Measurements from ENCODE around the gene TMEM242. TPM values are rescaled to one million over a fixed set of nuclear protein-coding genes. Genes with fewer than 3 reads are reported as not detected.

Gene TMEM242
- polyA plus RNA-seq, 1 of the 3 experiments (the other 2 are of a cell fraction), result 7.4 TPM

DNA sequence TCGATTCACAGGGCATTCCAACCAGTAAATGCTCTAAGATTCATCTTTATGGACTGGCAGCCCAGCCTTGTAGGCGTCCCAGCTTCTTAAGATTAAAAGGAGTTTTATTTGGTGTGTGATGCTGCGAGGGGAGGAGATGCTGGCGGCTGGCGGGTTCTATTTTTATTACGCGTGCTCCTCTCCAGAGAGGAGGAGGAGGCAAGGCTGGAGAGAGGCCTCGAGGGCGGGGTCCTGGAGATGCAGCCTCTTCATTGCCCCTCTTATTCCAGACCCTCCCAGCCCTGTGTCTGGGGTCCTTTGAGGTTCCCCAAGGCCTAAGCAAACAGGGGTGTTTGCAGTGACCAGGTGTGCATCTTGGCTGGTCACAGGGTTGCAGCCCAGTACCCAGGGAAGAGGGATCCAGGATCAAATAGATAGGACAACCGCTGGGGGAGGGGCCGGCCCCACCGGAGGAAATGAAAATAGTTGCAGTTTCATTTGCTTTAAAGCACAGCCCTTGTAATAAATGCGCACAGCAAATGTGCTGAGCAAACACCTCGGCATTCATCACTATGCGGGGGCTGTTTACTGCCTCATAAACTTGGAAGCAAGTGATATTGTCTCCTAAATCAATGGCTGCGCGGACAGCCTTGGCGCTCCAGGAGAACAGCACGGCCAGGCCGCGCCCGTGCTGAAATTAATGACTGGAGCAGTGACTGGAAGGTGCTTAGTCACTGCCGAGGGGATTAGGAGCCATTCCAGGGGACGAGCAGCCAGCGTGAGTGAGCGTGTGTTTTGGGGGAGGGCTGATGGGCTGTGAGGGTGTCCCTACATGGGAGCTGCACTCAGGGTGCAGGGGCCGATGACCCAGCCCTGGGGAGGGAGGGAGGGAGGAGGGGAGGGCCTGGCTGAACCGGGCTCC is 83.0 kb downstream of the TMEM242 start:
- ChIA-PET POLR2A (no interaction called here), CTCF (interaction anchor here (1.0 kb wide), 1 partner anchor 34 kb away, joined by 3 read pairs; no protein-coding TSS in a partner anchor)
- Histone ChIP-seq H3K79me2 (ENCODE audit: insufficient read depth) (no peaks in the 10 kb centered on the region), H3K27me3 (ENCODE audit: insufficient read depth) (no peaks in the 10 kb centered on the region), H3K4me3 (ENCODE audit: low read depth in 2 of 2, low read length in 1 of 2) (no peak overlapping the region), H3K9me3 (no peaks in the 10 kb centered on the region), H2AFZ (ENCODE audit: low read depth) (no peak overlapping the region), H3F3A (replicated peaks; ENCODE audit: insufficient read depth) (no peaks in the 10 kb centered on the region), H3K27ac (ENCODE audit: low read depth in 2 of 2, low read length in 1 of 2) (no peak overlapping the region), H3K4me1 (ENCODE audit: control insufficient read depth in 1 of 2, insufficient read depth in 2 of 2, low read depth in 1 of 2, low read length in 1 of 2) (no peaks in the 10 kb centered on the region), H3K9me2 (no peaks in the 10 kb centered on the region), H3K4me2 (no peak overlapping the region), H4K20me1 (ENCODE audit: insufficient read depth) (no peaks in the 10 kb centered on the region), H3K36me3 (replicated peaks in 1 of 2; ENCODE audit: control insufficient read depth in 1 of 2, insufficient read depth in 2 of 2, low read length in 1 of 2) (no peaks in the 10 kb centered on the region), H3K9ac (no peak overlapping the region)
- WGBS (ENCODE audit: low lambda C conversion rate), result 81% methylated on average over 28 of the region's 28 CpGs
- DNase-seq, result no peak
- TF ChIP-seq, protein P1, sequence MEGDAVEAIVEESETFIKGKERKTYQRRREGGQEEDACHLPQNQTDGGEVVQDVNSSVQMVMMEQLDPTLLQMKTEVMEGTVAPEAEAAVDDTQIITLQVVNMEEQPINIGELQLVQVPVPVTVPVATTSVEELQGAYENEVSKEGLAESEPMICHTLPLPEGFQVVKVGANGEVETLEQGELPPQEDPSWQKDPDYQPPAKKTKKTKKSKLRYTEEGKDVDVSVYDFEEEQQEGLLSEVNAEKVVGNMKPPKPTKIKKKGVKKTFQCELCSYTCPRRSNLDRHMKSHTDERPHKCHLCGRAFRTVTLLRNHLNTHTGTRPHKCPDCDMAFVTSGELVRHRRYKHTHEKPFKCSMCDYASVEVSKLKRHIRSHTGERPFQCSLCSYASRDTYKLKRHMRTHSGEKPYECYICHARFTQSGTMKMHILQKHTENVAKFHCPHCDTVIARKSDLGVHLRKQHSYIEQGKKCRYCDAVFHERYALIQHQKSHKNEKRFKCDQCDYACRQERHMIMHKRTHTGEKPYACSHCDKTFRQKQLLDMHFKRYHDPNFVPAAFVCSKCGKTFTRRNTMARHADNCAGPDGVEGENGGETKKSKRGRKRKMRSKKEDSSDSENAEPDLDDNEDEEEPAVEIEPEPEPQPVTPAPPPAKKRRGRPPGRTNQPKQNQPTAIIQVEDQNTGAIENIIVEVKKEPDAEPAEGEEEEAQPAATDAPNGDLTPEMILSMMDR (IDR thresholded peaks at IDR 0.05), result no peak
- TF ChIP-seq EP300 (IDR thresholded peaks at IDR 0.05; ENCODE audit: borderline replicate concordance in 1 of 2, low read depth in 1 of 2, low read length in 1 of 2) (no peak), RAD21 (IDR thresholded peaks at IDR 0.05; ENCODE audit: low read length) (no peak), SIN3A (IDR thresholded peaks at IDR 0.05; ENCODE audit: borderline replicate concordance, low read depth, low read length) (no peak)

- Histone ChIP-seq H3K27me3 (ENCODE audit: insufficient read depth) (no peaks in the 10 kb centered on the region), H3K4me2 (no peak overlapping the region), H3K9ac (no peak overlapping the region), H2AFZ (ENCODE audit: low read depth) (no peak overlapping the region), H3K9me2 (no peaks in the 10 kb centered on the region), H4K20me1 (ENCODE audit: insufficient read depth) (no peaks in the 10 kb centered on the region), H3K27ac (ENCODE audit: low read depth in 2 of 2, low read length in 1 of 2) (no peak overlapping the region), H3K4me1 (ENCODE audit: control insufficient read depth in 1 of 2, insufficient read depth in 2 of 2, low read depth in 1 of 2, low read length in 1 of 2) (no peaks in the 10 kb centered on the region), H3K9me3 (no peaks in the 10 kb centered on the region), H3K79me2 (ENCODE audit: insufficient read depth) (no peaks in the 10 kb centered on the region), H3K4me3 (ENCODE audit: low read depth in 2 of 2, low read length in 1 of 2) (no peak overlapping the region), H3F3A (replicated peaks; ENCODE audit: insufficient read depth) (no peaks in the 10 kb centered on the region), H3K36me3 (replicated peaks in 1 of 2; ENCODE audit: control insufficient read depth in 1 of 2, insufficient read depth in 2 of 2, low read length in 1 of 2) (no peaks in the 10 kb centered on the region)
- no peak for DNase-seq
- 91% methylated on average over 12 of the region's 12 CpGs for WGBS (ENCODE audit: low lambda C conversion rate)
- CTCF ChIA-PET, result interaction anchor here (1.0 kb wide), 1 partner anchor 35 kb away, joined by 3 read pairs; no protein-coding TSS in a partner anchor
- POLR2A ChIA-PET, result no interaction called here
- TF ChIP-seq, protein P2, sequence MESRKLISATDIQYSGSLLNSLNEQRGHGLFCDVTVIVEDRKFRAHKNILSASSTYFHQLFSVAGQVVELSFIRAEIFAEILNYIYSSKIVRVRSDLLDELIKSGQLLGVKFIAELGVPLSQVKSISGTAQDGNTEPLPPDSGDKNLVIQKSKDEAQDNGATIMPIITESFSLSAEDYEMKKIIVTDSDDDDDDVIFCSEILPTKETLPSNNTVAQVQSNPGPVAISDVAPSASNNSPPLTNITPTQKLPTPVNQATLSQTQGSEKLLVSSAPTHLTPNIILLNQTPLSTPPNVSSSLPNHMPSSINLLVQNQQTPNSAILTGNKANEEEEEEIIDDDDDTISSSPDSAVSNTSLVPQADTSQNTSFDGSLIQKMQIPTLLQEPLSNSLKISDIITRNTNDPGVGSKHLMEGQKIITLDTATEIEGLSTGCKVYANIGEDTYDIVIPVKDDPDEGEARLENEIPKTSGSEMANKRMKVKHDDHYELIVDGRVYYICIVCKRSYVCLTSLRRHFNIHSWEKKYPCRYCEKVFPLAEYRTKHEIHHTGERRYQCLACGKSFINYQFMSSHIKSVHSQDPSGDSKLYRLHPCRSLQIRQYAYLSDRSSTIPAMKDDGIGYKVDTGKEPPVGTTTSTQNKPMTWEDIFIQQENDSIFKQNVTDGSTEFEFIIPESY (IDR thresholded peaks at IDR 0.05; ENCODE audit: borderline replicate concordance, low read depth), result no peak
- no peak for TF ChIP-seq NRF1 (IDR thresholded peaks at IDR 0.05; ENCODE audit: low read depth, low read length)
- no peak for TF ChIP-seq POLR2AphosphoS5 (IDR thresholded peaks at IDR 0.05; ENCODE audit: low read depth, low read length)
- no peak for TF ChIP-seq MXI1 (IDR thresholded peaks at IDR 0.05; ENCODE audit: low read depth, low read length)
- TF ChIP-seq RXRA (IDR thresholded peaks at IDR 0.05; ENCODE audit: borderline replicate concordance, low read depth), result no peak
- no peak for TF ChIP-seq SIN3A (IDR thresholded peaks at IDR 0.05; ENCODE audit: borderline replicate concordance, low read depth, low read length)
- TF ChIP-seq FOXJ3 (CRISPR knock-in tag; IDR thresholded peaks at IDR 0.05), result no peak
Measured at GRCh38 chr6:157239671-157240058, 83.7 kb downstream of the TMEM242 start.

Other genes with a start within 250 kb of the TMEM242 start
- gene ZDHHC14, start 57.7 kb upstream of the TMEM242 start, polyA plus RNA-seq (2012; rRNA removed), result 5.4 TPM in 2 replicates